GM12801 (cell line): ENCODE measurements around the gene HS6ST1.

ENCODE experiments used
- CTCF ChIP-seq: IDR thresholded peaks from one replicate; pipeline ENCODE4 v1.5.1; 2011; ENCODE audit warnings: control low read depth; ENCODE audit not compliant: insufficient read length; ENCODE audit errors: extremely low read depth

HS6ST1 gene

DNA sequence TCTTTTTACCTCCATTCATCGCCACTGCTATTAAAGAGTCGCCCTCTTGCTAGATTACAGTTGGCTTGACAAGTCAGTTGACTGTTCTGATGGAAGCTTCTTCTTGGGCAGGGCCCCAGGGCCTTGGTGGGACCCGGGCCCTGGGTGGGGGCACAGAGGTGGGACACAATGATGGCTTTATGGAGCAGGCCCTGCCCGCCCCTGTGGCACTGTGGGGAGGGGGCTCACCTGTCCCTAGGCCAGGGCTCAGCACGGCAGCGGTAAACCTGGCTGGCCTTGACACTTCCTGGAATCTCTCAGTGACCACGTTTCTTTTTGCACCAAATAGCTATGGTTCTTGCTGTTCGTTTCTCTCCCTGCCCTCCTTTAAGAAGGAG, 4.9 kb upstream of the HS6ST1 start:
- no peak for TF ChIP-seq CTCF

GRCh38 chr2:128322715-128323554, 4.3 kb upstream of the HS6ST1 start:
- TF ChIP-seq CTCF: no peak

DNA sequence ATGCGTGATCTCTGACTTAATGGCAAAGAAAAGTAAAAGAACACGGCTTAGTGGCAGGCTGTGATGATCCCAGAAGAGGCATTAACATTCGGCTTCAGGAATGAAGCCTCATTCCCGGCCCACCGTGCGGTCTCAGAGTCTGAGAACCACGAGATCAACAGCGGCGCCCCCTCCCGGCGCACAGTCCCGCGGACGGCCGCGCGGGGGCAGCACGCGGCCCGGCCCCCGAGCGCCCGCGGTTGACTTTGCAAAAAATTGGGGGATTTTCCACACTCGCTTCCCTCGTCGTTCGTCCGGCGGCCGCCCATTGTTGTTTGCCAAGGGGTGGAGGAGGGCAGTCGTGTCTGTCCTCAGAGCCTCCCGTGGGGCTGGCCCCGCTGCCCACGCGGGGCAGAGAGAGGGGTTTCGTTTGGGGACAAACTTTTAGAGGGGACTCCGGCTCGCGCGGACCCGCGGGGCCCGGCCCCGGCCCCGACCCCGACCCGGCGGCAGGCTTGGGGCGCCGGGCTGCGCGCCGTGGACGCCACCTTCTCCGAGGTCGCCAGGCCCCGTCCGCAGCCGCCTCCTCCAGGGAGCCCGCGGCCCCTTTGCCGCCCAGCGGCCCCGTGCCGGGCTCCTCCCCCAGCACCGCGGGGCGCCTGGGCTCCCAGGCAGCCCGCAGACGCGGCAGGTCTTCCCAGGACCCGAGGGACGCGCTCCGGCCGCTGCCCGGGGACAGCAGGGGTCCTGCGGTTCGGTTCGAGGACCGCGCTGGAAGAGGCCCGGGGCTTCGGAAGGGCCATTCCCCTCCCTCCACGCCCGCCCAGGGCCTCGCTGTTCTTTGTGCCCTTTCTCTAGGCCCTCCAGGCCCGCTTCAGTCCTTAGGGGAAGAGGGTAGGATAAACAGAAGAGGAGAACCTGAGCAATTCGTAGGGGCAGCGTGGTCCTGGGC, 3.4 kb upstream of the HS6ST1 start:
- no peak for TF ChIP-seq CTCF

GRCh38 chr2:128320906-128321771, 2.5 kb upstream of the HS6ST1 start:
- no peak for TF ChIP-seq CTCF

GRCh38 chr2:128320192-128320905, 1.7 kb upstream of the HS6ST1 start:
- no peak for TF ChIP-seq CTCF

GRCh38 chr2:128319631-128320191, 1.0 kb upstream of the HS6ST1 start:
- no peak for TF ChIP-seq CTCF
